Neural crest cell (in vitro differentiated cells): ENCODE measurements around the gene GALNT18. TPM values are rescaled to one million over a fixed set of nuclear protein-coding genes. Genes with fewer than 3 reads are reported as not detected.

Source experiments
- DNase-seq: peaks from one replicate; pipeline ENCODE4 v3.0.0; 2021; ENCODE audit warnings: low read depth, mixed read lengths, low spot score
- H3K27ac Mint-ChIP-seq: one replicate; pipeline ENCODE4 v1.8.0; 2021; ENCODE audit warnings: mild to moderate bottlenecking, mixed read lengths; ENCODE audit not compliant: unreplicated experiment
- H3K27me3 Mint-ChIP-seq: 2 replicates; pipeline ENCODE4 v1.8.0; 2021; ENCODE audit warnings: low read depth, mild to moderate bottlenecking, mixed read lengths
- H3K36me3 Mint-ChIP-seq: 2 replicates; pipeline ENCODE4 v1.8.0; 2021; ENCODE audit warnings: low read depth, mild to moderate bottlenecking, mixed read lengths
- H3K4me1 Mint-ChIP-seq: 2 replicates; pipeline ENCODE4 v1.8.0; 2021; ENCODE audit warnings: mixed read lengths
- H3K4me3 Mint-ChIP-seq: one replicate; pipeline ENCODE4 v1.8.0; 2021; ENCODE audit warnings: mild to moderate bottlenecking, mixed read lengths
- H3K9me3 Mint-ChIP-seq: 2 replicates; pipeline ENCODE4 v1.8.0; 2021; ENCODE audit warnings: mixed read lengths
- CTCF ChIP-seq: fragments of 200-600 bp; sonication (generic); conservative IDR thresholded peaks from 2 replicates; pipeline ENCODE4 v1.5.0; 2021; ENCODE audit warnings: antibody characterized with exemption, mild to moderate bottlenecking
- total RNA-seq: library from RNA; stranded (reverse); gene quantifications from 2 replicates; pipeline ENCODE4 v1.2.1, GENCODE V29; 2021

GALNT18 gene
- total RNA-seq, 1 donor from 2014 or later = 2.8 TPM

GRCh38 chr11:11588891-11589290, 32.9 kb downstream of the GALNT18 start:
- Mint-ChIP-seq H3K9me3 (no peaks in the 10 kb centered on the region), H3K36me3 (no peaks in the 10 kb centered on the region)
- DNase-seq = no peak

GRCh38 chr11:11588243-11588642, 33.6 kb downstream of the GALNT18 start:
- peaks cover 12% of the 10 kb centered on the region for H3K4me1 Mint-ChIP-seq
- DNase-seq = no peak
- no peak for TF ChIP-seq CTCF
- no peak overlapping the region for H3K4me3 Mint-ChIP-seq
- H3K27me3 Mint-ChIP-seq = no peaks in the 10 kb centered on the region
- no peaks in the 10 kb centered on the region for H3K9me3 Mint-ChIP-seq
- no peak overlapping the region for H3K27ac Mint-ChIP-seq
- H3K36me3 Mint-ChIP-seq = no peaks in the 10 kb centered on the region

More at GRCh38 chr11:11588891-11589290, 32.9 kb downstream of the GALNT18 start:
- H3K27me3 Mint-ChIP-seq = no peaks in the 10 kb centered on the region
- no peak for TF ChIP-seq CTCF
- H3K27ac Mint-ChIP-seq = no peak overlapping the region
- H3K4me1 Mint-ChIP-seq = peaks cover 9% of the 10 kb centered on the region
- no peak overlapping the region for H3K4me3 Mint-ChIP-seq

DNA sequence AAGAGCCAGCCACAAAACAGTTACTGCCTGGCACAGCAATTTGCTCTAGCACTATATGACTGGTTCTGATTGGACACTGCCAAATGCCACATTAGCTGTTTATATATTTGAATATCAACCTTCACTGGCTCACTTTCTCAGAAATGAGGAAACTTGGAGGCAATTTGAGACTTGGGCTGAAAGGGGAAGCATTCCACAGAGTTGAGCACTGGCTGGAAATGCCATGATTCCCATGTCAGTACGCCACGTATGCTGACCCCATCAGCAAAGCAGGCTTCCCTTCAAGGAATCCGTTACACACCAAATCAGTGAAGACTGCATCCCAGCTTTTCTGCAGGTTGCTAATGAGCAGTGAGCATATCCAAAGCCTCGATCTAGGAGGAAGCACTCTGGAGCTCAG, 34.7 kb downstream of the GALNT18 start:
- no peak for TF ChIP-seq CTCF
- H3K4me1 Mint-ChIP-seq = peaks cover 23% of the 10 kb centered on the region
- H3K4me3 Mint-ChIP-seq = no peak overlapping the region
- H3K36me3 Mint-ChIP-seq = no peaks in the 10 kb centered on the region
- no peak for DNase-seq
- no peaks in the 10 kb centered on the region for H3K27me3 Mint-ChIP-seq
- no peaks in the 10 kb centered on the region for H3K9me3 Mint-ChIP-seq
- H3K27ac Mint-ChIP-seq = no peak overlapping the region

- H3K4me3 Mint-ChIP-seq = no peak overlapping the region
- no peak for TF ChIP-seq CTCF
- no peaks in the 10 kb centered on the region for H3K9me3 Mint-ChIP-seq
- no peaks in the 10 kb centered on the region for H3K27me3 Mint-ChIP-seq
- H3K27ac Mint-ChIP-seq = no peak overlapping the region
- H3K36me3 Mint-ChIP-seq = no peaks in the 10 kb centered on the region
- H3K4me1 Mint-ChIP-seq = peaks cover 30% of the 10 kb centered on the region
- no peak for DNase-seq
Measured at GRCh38 chr11:11586465-11586864, 35.3 kb downstream of the GALNT18 start.

- peaks cover 42% of the 10 kb centered on the region for H3K4me1 Mint-ChIP-seq
- no peak overlapping the region for H3K27ac Mint-ChIP-seq
- no peaks in the 10 kb centered on the region for H3K9me3 Mint-ChIP-seq
Measured at GRCh38 chr11:11584937-11585336, 36.9 kb downstream of the GALNT18 start.

More at GRCh38 chr11:11584937-11585336, 36.9 kb downstream of the GALNT18 start:
- Mint-ChIP-seq H3K27me3 (no peaks in the 10 kb centered on the region), H3K4me3 (no peak overlapping the region), H3K36me3 (no peaks in the 10 kb centered on the region)
- DNase-seq = no peak
- TF ChIP-seq CTCF = no peak
